ENCODE data around the gene FGD3.
"Not testable (repeated sequence)": the region's sequence is repeated elsewhere in the genome, so short reads cannot be mapped to it uniquely, and the experiment has no call there.

Gene FGD3, protein sequence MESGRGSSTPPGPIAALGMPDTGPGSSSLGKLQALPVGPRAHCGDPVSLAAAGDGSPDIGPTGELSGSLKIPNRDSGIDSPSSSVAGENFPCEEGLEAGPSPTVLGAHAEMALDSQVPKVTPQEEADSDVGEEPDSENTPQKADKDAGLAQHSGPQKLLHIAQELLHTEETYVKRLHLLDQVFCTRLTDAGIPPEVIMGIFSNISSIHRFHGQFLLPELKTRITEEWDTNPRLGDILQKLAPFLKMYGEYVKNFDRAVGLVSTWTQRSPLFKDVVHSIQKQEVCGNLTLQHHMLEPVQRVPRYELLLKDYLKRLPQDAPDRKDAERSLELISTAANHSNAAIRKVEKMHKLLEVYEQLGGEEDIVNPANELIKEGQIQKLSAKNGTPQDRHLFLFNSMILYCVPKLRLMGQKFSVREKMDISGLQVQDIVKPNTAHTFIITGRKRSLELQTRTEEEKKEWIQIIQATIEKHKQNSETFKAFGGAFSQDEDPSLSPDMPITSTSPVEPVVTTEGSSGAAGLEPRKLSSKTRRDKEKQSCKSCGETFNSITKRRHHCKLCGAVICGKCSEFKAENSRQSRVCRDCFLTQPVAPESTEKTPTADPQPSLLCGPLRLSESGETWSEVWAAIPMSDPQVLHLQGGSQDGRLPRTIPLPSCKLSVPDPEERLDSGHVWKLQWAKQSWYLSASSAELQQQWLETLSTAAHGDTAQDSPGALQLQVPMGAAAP

GRCh38 chr9:92947268-92948037, at the start of gene FGD3:
TSS of gene FGD3 (plus strand) at chr9:92947523. CDS start at chr9:92976257, 28,734 bp downstream.
- H3K9ac ChIP-seq (ENCODE audit: low read length), result peak within 1 kb of the TSS; percentile 44
- peaks cover 16% of the 10 kb centered on the region for H3K9me3 ChIP-seq (ENCODE audit: control insufficient read depth, insufficient read depth, low read depth, low read length)
- peaks cover 27% of the 10 kb centered on the region for H3K27me3 ChIP-seq (ENCODE audit: control insufficient read depth, insufficient read depth, low read length)
- peak within 1 kb of the TSS; percentile 57 for H3K4me3 ChIP-seq (ENCODE audit: low read depth, low read length)
- peaks cover 9% of the 10 kb centered on the region for H3K4me1 ChIP-seq (ENCODE audit: control insufficient read depth, insufficient read depth, low read length)
- no peak within 1 kb of the TSS for H3K27ac ChIP-seq (ENCODE audit: low read depth, low read length)
- no peaks in the 10 kb centered on the region for H3K36me3 ChIP-seq (ENCODE audit: control insufficient read depth, insufficient read depth, low read length)

DNA sequence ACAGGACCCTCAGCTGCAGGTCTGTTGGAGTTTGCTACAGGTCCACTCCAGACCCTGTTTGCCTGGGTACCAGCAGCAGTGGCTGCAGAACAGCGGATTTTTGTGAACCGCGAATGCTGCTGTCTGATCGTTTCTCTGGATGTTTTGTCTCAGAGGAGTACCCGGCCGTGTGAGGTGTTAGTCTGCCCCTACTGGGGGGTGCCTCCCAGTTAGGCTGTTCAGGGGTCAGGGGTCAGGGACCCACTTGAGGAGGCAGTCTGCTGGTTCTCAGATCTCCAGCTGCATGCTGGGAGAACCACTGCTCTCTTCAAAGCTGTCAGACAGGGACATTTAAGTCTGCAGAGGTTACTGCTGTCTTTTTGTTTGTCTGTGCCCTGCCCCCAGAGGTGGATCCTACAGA, 42.2 kb upstream of the FGD3 start:
- H3K27ac ChIP-seq (ENCODE audit: low read depth, low read length); H3K9ac ChIP-seq (ENCODE audit: low read length); H3K4me1 ChIP-seq (ENCODE audit: control insufficient read depth, insufficient read depth, low read length); H3K9me3 ChIP-seq (ENCODE audit: control insufficient read depth, insufficient read depth, low read depth, low read length); H3K27me3 ChIP-seq (ENCODE audit: control insufficient read depth, insufficient read depth, low read length); H3K36me3 ChIP-seq (ENCODE audit: control insufficient read depth, insufficient read depth, low read length); H3K4me3 ChIP-seq (ENCODE audit: low read depth, low read length): not testable (repeated sequence)

DNA sequence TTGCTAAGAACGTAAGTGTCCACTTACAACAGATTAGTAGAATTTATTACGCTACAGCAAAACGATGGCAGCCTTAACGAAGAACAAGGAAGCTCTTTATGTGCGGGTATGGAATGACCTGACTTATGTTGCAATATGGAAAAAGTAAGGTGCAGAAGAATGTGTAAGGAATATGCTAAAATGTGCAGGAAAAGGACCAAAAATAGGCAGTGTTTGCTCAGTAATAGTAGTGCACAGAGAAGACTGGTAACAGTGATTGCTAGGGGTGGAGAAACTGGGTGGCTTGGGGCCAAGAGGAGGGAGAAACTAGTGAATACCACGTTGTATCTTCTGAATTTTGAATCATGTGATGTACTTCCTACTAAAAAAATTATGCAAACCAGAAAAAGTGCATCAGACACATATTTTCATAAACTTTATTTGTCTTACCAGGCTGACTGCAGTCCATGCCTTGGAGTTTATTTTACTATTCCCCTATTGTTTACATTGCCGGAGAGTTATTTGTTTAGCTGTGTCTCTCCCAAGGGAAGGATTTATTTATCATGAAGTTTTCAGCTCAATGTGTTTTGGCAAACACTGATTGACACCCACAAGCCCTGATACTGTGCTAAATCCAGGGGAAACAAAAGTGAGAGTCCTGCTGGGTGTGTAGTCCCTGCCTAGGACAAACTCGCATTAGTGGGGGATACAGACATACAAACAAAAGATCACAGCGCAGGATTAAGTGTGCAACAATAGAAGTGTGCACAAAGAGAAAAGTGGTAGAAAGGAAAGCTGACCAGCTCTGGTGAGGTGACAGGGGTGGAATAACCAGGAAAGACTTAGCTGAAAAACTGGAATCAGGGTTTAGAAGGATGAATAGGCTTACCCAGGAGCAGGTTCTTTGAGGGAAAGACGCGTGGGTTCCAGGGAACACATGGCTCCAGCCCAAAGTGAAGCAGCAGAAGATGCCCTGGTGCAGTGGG, 35.5 kb upstream of the FGD3 start:
- H3K9me3 ChIP-seq (ENCODE audit: control insufficient read depth, insufficient read depth, low read depth, low read length), result no peaks in the 10 kb centered on the region
- H3K4me1 ChIP-seq (ENCODE audit: control insufficient read depth, insufficient read depth, low read length), result no peaks in the 10 kb centered on the region
- no peaks in the 10 kb centered on the region for H3K36me3 ChIP-seq (ENCODE audit: control insufficient read depth, insufficient read depth, low read length)
- H3K9ac ChIP-seq (ENCODE audit: low read length), result no peak overlapping the region
- H3K27ac ChIP-seq (ENCODE audit: low read depth, low read length), result no peak overlapping the region
- H3K27me3 ChIP-seq (ENCODE audit: control insufficient read depth, insufficient read depth, low read length), result no peaks in the 10 kb centered on the region
- no peak overlapping the region for H3K4me3 ChIP-seq (ENCODE audit: low read depth, low read length)

DNA sequence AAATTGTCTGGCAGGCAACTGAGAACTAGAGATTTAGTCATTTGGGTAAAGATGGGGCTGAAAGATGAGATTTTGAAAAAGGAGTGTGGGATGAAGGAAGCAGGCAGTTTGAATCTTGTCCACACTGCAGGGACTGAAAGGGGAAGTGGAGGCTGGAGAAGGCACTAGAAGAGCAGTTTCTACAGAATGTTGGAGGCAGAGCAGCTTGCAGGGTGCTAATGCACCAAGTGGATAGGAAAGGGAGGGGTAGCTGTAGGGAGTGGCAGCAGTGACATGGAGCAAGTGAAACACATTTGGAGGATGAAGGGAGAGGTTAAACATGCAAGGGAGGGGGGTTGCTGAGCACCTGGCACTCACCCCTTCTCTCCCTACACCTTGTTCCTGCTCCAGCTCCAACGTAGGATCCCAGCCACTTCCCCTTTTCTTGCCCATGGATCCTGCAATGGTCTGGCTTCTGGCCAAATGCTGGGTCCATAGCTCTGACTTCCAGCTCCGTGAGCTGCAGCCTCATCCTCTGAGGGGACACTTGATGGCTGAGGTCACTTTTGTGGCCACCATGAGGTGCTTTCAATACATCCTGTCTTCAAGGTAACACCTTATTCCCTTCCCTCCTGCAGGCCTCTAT, 30.0 kb upstream of the FGD3 start:
- Histone ChIP-seq H3K9me3 (ENCODE audit: control insufficient read depth, insufficient read depth, low read depth, low read length) (no peaks in the 10 kb centered on the region), H3K27me3 (ENCODE audit: control insufficient read depth, insufficient read depth, low read length) (no peaks in the 10 kb centered on the region), H3K36me3 (ENCODE audit: control insufficient read depth, insufficient read depth, low read length) (no peaks in the 10 kb centered on the region), H3K4me1 (ENCODE audit: control insufficient read depth, insufficient read depth, low read length) (no peaks in the 10 kb centered on the region), H3K4me3 (ENCODE audit: low read depth, low read length) (no peak overlapping the region), H3K27ac (ENCODE audit: low read depth, low read length) (no peak overlapping the region), H3K9ac (ENCODE audit: low read length) (no peak overlapping the region)

- Histone ChIP-seq H3K4me1 (ENCODE audit: control insufficient read depth, insufficient read depth, low read length) (no peaks in the 10 kb centered on the region), H3K4me3 (ENCODE audit: low read depth, low read length) (no peak overlapping the region), H3K27ac (ENCODE audit: low read depth, low read length) (no peak overlapping the region), H3K27me3 (ENCODE audit: control insufficient read depth, insufficient read depth, low read length) (no peaks in the 10 kb centered on the region), H3K36me3 (ENCODE audit: control insufficient read depth, insufficient read depth, low read length) (no peaks in the 10 kb centered on the region), H3K9me3 (ENCODE audit: control insufficient read depth, insufficient read depth, low read depth, low read length) (no peaks in the 10 kb centered on the region), H3K9ac (ENCODE audit: low read length) (no peak overlapping the region)
Observed at GRCh38 chr9:92920437-92920836, 26.9 kb upstream of the FGD3 start.

DNA sequence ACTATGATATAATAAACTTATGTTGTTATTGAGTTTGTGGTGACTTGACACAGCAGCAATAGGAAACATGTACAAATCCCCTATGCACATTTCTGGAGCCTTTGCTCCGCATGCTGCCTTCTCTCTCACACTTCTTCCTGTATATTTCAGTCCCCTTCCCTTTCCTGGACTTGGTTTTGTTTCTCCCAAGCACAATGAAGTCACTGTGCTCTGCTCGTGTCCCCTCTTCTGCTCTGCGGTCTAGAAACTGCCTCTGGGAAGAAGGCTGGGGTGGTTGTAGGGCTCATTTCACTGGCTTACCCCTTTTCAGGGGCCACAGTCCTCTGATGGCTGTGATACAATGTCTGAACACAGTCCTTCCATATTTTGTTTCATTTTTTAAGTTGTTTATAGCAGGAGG, 15.7 kb upstream of the FGD3 start:
- Histone ChIP-seq H3K9me3 (ENCODE audit: control insufficient read depth, insufficient read depth, low read depth, low read length) (no peaks in the 10 kb centered on the region; the same call in 1 of the 2 replicates), H3K4me1 (ENCODE audit: control insufficient read depth, insufficient read depth, low read length) (no peaks in the 10 kb centered on the region), H3K27me3 (ENCODE audit: control insufficient read depth, insufficient read depth, low read length) (no peaks in the 10 kb centered on the region), H3K4me3 (ENCODE audit: low read depth, low read length) (no peak overlapping the region), H3K36me3 (ENCODE audit: control insufficient read depth, insufficient read depth, low read length) (no peaks in the 10 kb centered on the region), H3K9ac (ENCODE audit: low read length) (no peak overlapping the region), H3K27ac (ENCODE audit: low read depth, low read length) (no peak overlapping the region)

- H3K9ac ChIP-seq (ENCODE audit: low read length), result no peak overlapping the region
Observed at GRCh38 chr9:92934321-92934720, 13.0 kb upstream of the FGD3 start.

GRCh38 chr9:92938025-92938424, 9.3 kb upstream of the FGD3 start:
- H3K9me3 ChIP-seq (ENCODE audit: control insufficient read depth, insufficient read depth, low read depth, low read length), result no peaks in the 10 kb centered on the region; the same call in 1 of the 2 replicates
- H3K4me3 ChIP-seq (ENCODE audit: low read depth, low read length), result no peak overlapping the region
- H3K27me3 ChIP-seq (ENCODE audit: control insufficient read depth, insufficient read depth, low read length), result no peaks in the 10 kb centered on the region
- H3K36me3 ChIP-seq (ENCODE audit: control insufficient read depth, insufficient read depth, low read length), result no peaks in the 10 kb centered on the region
- H3K9ac ChIP-seq (ENCODE audit: low read length), result no peak overlapping the region
- no peaks in the 10 kb centered on the region for H3K4me1 ChIP-seq (ENCODE audit: control insufficient read depth, insufficient read depth, low read length)
- H3K27ac ChIP-seq (ENCODE audit: low read depth, low read length), result no peak overlapping the region

More at GRCh38 chr9:92934321-92934720, 13.0 kb upstream of the FGD3 start:
- H3K27ac ChIP-seq (ENCODE audit: low read depth, low read length), result no peak overlapping the region
- no peaks in the 10 kb centered on the region; the same call in 1 of the 2 replicates for H3K9me3 ChIP-seq (ENCODE audit: control insufficient read depth, insufficient read depth, low read depth, low read length)
- H3K27me3 ChIP-seq (ENCODE audit: control insufficient read depth, insufficient read depth, low read length), result no peaks in the 10 kb centered on the region
- H3K4me1 ChIP-seq (ENCODE audit: control insufficient read depth, insufficient read depth, low read length), result no peaks in the 10 kb centered on the region
- H3K4me3 ChIP-seq (ENCODE audit: low read depth, low read length), result no peak overlapping the region
- no peaks in the 10 kb centered on the region for H3K36me3 ChIP-seq (ENCODE audit: control insufficient read depth, insufficient read depth, low read length)

GRCh38 chr9:92941861-92942260, 5.5 kb upstream of the FGD3 start:
- peaks cover 3% of the 10 kb centered on the region; the same call in 1 of the 2 replicates for H3K27me3 ChIP-seq (ENCODE audit: control insufficient read depth, insufficient read depth, low read length)
- H3K9ac ChIP-seq (ENCODE audit: low read length), result no peak overlapping the region
- peaks cover 15% of the 10 kb centered on the region for H3K9me3 ChIP-seq (ENCODE audit: control insufficient read depth, insufficient read depth, low read depth, low read length)
- no peaks in the 10 kb centered on the region for H3K36me3 ChIP-seq (ENCODE audit: control insufficient read depth, insufficient read depth, low read length)
- H3K4me3 ChIP-seq (ENCODE audit: low read depth, low read length), result no peak overlapping the region
- no peak overlapping the region for H3K27ac ChIP-seq (ENCODE audit: low read depth, low read length)
- H3K4me1 ChIP-seq (ENCODE audit: control insufficient read depth, insufficient read depth, low read length), result peaks cover 2% of the 10 kb centered on the region
